Endothelial cell of umbilical vein (primary cell): Measurements from ENCODE around the gene DHX34.

Source experiments
- CTCF ChIP-seq, 2 donors: IDR thresholded peaks; 1 replicate in 1 of 2; 2 replicates in 1 of 2; pipeline ENCODE4 v1.5.1; 2011; ENCODE audit warnings: low read length in 2 of 2, mild to moderate bottlenecking in 2 of 2, moderate library complexity in 2 of 2, control low read depth in 1 of 2, inconsistent platforms in 1 of 2, low read depth in 1 of 2; ENCODE audit not compliant: insufficient read depth in 1 of 2; ENCODE audit errors: extremely low read depth in 1 of 2
- EZH2 ChIP-seq: IDR thresholded peaks from 2 replicates; pipeline ENCODE4 v1.6.1; 2012; ENCODE audit warnings: borderline replicate concordance, low read depth, mild to moderate bottlenecking, moderate library complexity, low read length, inconsistent platforms; ENCODE audit not compliant: severe bottlenecking
- POLR2A ChIP-seq: IDR thresholded peaks from 2 replicates; pipeline ENCODE4 v1.6.1; 2012; ENCODE audit warnings: low read depth, mild to moderate bottlenecking, control low read depth, low read length

GRCh38 chr19:47432091-47432490 lies 83.0 kb downstream of the DHX34 start:
- no peak for TF ChIP-seq POLR2A
- no peak for TF ChIP-seq EZH2
- no peak for TF ChIP-seq CTCF (IDR thresholded peaks at IDR 0.05; ENCODE audit: extremely low read depth in 1 of 2, insufficient read depth in 1 of 2, low read depth in 1 of 2, low read length in 2 of 2)
